Measurements from ENCODE around the gene C1orf185. TPM values are rescaled to one million over a fixed set of nuclear protein-coding genes. Genes with fewer than 3 reads are reported as not detected.
"Not testable (repeated sequence)": the region's sequence is repeated elsewhere in the genome, so short reads cannot be mapped to it uniquely, and the experiment has no call there.

The C1orf185 gene
- total RNA-seq, 1 donor from 2014 or later = not detected

- intact Hi-C loops (cut with micrococcal nuclease) = no loop called here
Observed at GRCh38 chr1:51133045-51133444, 31.0 kb downstream of the C1orf185 start.

DNA sequence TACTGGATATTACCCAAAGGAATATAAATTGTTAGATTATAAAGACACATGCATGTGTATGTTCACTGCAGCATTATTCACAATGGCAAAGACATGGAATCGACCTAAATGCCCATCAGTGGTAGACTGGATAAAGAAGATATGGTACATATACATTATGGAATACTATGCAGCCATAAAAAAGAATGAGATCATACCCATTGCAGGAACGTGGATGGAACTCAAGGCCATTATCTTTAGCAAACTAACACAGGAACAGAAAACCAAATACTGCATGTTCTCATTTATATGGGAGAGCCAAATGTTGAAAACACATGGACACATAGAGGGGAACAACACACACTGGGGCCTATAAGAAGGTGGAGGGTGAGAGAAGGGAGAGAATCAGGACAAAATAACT lies 35.7 kb downstream of the C1orf185 start:
- intact Hi-C loops (cut with micrococcal nuclease) = not testable (repeated sequence)

- intact Hi-C loops (cut with micrococcal nuclease) = no loop called here
Observed at GRCh38 chr1:51139474-51139873, 37.4 kb downstream of the C1orf185 start.

GRCh38 chr1:51147394-51147793 lies 45.4 kb downstream of the C1orf185 start:
- intact Hi-C loops (cut with micrococcal nuclease) = no loop called here

GRCh38 chr1:51154776-51155175 lies 52.7 kb downstream of the C1orf185 start:
- intact Hi-C loops (cut with micrococcal nuclease) = no loop called here

GRCh38 chr1:51156752-51157151 lies 54.7 kb downstream of the C1orf185 start:
- intact Hi-C loops (cut with micrococcal nuclease) = no loop called here

- intact Hi-C loops (cut with micrococcal nuclease) = no loop called here
Observed at GRCh38 chr1:51157395-51157794, 55.4 kb downstream of the C1orf185 start.

DNA sequence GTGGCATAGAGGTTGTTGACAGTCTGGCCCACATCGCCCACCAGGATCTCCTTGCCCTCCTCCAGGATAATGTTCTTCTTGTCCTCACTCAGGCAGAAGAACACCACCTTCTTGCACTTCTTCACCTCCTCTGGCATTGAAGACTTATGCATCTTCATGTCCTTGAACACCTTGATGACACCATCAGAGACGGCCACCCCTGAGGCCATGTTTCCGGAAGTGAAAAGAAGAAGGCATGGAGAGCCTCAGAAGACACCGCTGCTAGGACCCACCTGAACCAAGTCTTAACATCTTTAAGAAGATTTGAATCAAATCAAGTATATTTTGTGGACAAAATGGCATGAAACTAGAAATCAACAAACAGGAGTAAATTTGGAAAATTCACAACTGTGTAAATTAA lies 56.2 kb downstream of the C1orf185 start:
- intact Hi-C loops (cut with micrococcal nuclease) = no loop called here

- intact Hi-C loops (cut with micrococcal nuclease) = not testable (repeated sequence)
Observed at GRCh38 chr1:51162560-51162959, 60.5 kb downstream of the C1orf185 start.

- intact Hi-C loops (cut with micrococcal nuclease) = no loop called here
Observed at GRCh38 chr1:51165540-51165939, 63.5 kb downstream of the C1orf185 start.

DNA sequence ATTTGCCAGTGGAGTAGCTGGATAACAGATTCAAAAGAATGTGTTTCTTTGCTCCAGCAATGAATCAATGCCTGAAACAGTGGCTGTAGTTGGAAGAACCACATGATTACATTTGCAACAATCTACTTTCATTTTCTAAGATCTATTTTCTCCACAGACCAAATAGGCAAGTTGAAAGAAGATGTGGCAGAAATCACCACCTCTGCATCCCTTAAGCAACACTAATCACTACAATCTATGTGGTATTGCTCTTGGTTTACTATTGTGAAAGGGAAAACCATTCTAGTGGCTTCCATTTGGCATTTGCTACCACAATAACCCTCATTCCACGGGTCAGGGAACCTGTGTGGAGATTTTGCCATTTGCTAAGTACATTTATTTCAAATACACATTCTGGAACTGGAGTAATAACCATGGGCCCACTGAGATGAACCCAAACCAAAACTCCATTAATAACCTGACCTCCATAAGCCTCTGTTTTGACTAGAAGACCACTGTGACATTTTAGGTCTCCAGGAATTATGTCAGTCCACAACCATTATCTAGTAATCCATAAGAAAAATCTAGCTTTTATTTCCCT lies 66.3 kb downstream of the C1orf185 start:
- intact Hi-C loops (cut with micrococcal nuclease) = no loop called here

DNA sequence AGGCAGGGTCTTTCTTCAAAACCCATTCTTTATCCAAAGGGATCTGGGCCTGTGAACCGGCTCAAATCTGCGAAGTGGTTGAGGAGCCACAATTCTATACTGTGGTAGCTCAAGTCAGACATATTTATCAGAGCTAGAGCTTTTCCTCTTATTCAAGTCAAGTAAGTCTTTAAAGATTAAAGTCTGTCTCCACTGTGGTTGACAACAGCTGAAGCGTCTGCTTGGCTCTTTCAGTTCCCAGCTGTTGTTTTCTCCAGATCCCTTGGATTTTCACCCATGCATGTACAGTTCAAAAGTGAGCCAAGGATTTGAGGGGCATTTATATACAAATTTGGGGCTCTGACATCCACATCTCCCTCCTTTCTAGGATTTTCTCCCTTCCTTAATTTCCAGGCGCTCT lies 66.9 kb downstream of the C1orf185 start:
- intact Hi-C loops (cut with micrococcal nuclease) = no loop called here

- intact Hi-C loops (cut with micrococcal nuclease) = no loop called here
Observed at GRCh38 chr1:51170342-51170741, 68.3 kb downstream of the C1orf185 start.

- intact Hi-C loops (cut with micrococcal nuclease) = no loop called here
Observed at GRCh38 chr1:51172811-51173210, 70.8 kb downstream of the C1orf185 start.

DNA sequence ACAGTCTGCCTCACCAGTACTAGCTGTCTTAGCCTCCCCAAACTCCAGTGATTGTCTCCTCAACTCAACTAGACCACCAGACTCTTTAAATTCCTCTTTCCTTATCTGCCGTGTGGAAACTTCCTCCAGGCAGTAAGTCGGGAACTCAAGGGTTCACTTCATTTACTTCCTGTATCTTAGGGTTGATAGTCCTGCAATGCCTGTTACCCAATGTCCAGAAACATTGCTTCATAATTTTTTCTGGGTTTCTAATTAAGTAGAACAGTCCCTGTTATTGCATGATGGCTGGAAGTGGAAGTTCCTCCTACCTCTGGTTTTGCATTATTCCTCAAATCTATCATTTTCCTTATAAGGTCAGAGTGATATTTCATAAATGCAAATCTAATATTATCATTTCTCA lies 73.2 kb downstream of the C1orf185 start:
- intact Hi-C loops (cut with micrococcal nuclease) = no loop called here

DNA sequence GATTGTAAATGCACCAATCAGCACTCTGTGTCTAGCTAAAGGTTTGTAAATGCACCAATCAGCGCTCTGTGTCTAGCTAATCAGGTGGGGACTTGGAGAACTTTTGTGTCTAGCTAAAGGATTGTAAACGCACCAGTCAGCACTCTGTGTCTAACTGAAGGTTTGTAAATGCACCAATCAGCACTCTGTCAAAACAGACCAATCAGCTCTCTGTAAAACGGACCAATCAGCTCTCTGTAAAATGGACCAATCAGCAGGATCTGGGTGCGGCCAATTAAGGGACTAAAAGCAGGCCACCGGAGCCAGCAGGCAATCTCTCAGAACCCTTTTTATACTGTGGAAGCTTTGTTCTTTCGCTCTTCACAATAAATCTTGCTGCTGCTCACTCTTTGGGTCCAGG lies 76.0 kb downstream of the C1orf185 start:
- intact Hi-C loops (cut with micrococcal nuclease) = not testable (repeated sequence)

- intact Hi-C loops (cut with micrococcal nuclease) = loop anchor here (2.0 to 10.0 kb wide), 3 partner anchors 219 to 1637 kb away; no protein-coding TSS in a partner anchor
Observed at GRCh38 chr1:51188230-51188629, 86.2 kb downstream of the C1orf185 start.

DNA sequence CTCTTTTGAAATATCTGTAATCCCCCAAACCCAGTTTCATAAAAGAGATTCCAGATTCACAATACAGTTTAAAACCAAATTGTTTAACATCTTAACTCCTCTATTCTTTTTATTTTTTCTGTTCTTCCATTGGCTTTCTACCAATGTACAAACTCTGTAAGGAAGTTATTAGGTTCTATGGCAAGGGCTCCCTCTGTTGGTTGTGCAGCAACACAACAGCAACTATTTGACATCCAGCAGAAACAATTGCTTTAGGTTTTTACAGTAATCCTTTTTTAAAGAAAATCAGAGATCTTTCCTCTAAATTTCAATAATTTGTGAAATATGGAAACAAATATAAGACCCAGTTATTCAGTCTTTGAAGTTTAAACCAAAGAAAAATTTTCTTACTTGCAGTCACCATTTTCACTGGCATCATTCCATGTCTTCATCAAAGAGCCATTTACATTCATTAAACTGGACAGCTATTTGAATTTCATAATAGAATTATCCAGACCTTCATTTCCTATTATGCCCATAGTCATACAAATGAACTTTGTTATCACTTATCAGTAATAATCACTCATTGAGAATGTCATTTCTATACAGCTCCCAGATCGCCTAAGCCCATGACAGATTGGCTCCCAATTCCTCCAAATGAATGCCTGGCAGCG lies 87.5 kb downstream of the C1orf185 start:
- intact Hi-C loops (cut with micrococcal nuclease) = loop anchor here (1.0 to 10.0 kb wide), 9 partner anchors 47 to 1635 kb away; partner anchors contain the start of gene RNF11

DNA sequence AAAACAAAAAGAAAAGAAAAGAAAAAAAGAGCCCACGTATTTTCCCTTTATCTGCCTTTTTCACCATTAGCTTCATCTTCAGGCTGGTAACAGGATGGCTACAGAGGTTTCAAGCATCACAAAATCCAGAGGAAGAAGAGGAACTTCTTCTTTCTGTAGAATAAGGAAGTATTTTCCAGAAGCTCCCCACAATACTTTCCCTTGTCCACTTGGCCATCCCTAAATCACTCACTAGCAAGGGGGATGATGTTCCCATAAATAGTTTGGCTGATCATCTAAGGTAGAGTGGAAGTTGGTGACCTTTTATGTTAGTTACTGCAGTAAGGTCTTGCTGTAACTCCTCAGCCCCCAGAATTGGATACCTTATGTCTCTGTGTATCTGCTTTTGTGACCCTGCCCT lies 88.9 kb downstream of the C1orf185 start:
- intact Hi-C loops (cut with micrococcal nuclease) = no loop called here

- intact Hi-C loops (cut with micrococcal nuclease) = loop anchor here (1.0 kb wide), 1 partner anchor 104 kb away; no protein-coding TSS in a partner anchor
Observed at GRCh38 chr1:51192213-51192843, 90.3 kb downstream of the C1orf185 start.

DNA sequence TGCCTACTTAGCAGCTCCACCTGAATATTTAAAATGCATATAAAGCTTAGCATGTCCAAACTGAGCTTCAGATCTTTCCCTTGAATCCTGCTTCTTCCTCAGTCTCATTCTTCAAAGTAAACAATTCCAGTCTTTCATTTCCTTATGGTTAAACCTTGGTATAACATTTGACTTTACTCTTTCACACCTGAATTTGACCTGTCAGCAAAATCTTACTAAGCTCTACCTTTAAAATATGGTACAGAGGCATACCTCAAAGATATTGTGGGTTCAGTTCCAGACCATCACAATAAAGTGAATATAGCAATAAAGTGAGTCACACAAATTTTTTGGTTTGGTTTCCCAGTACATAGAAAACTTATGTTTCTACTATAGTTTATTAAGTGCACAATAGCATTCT lies 91.5 kb downstream of the C1orf185 start:
- intact Hi-C loops (cut with micrococcal nuclease) = no loop called here

All from T-helper 1 cell treated with Interleukin-12 subunit alpha and Interleukin-12 subunit beta and Interleukin-4 antibody, amounts not matched to agents 30 ng/mL and 1 ng/mL, for 36 hours (primary cell).